ENCODE measurements around the gene RIPOR2. TPM values are rescaled to one million over a fixed set of nuclear protein-coding genes. Genes with fewer than 3 reads are reported as not detected.

RIPOR2 gene
- total and polyA plus RNA-seq, 2 of the 13 experiments (the other 11 are each of a cell fraction or from before 2014, with no cell fraction given): 0.02 to 0.05 TPM

DNA sequence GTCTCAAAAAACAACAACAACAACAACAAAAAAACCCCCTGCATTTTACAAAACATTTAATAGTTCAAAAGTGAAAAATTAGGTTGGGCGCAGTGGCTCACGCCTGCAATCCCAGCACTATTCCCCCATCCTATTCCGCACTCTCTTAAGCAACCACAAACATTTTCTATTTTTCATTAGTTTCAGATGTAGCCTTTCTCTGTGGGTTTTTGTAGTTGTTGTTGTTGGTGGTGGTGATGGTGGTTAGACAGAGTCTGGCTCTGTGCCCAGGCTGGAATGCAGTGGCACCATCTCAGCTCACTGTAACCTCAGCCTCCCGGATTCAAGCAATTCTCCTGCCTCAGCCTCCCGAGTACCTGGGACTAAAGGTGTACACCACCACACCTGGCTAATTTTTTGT is 167.4 kb downstream of the RIPOR2 start:
- Histone ChIP-seq H3K4me2 (ENCODE audit: low read depth, low read length) (no peak overlapping the region), H3K9me3 (ENCODE audit: low read length) (no peaks in the 10 kb centered on the region), H4K20me1 (ENCODE audit: insufficient read depth, low read length) (no peaks in the 10 kb centered on the region), H3K79me2 (ENCODE audit: insufficient read depth, low read length) (no peaks in the 10 kb centered on the region), H3K36me3 (replicated peaks in 1 of 2; ENCODE audit: control insufficient read depth in 1 of 2, insufficient read depth in 2 of 2, low read length in 2 of 2) (no peaks in the 10 kb centered on the region), H2AFZ (ENCODE audit: low read length) (no peak overlapping the region), H3K27ac (ENCODE audit: extremely low read length, insufficient read depth, low read length) (no peak overlapping the region), H3K4me3 (replicated peaks in 1 of 3; ENCODE audit: insufficient read depth in 1 of 3, low read depth in 2 of 3, low read length in 3 of 3) (no peak overlapping the region), H3K27me3 (ENCODE audit: control insufficient read depth in 1 of 2, insufficient read depth in 2 of 2, low read length in 2 of 2) (no peaks in the 10 kb centered on the region), H3K9ac (ENCODE audit: insufficient read depth, low read depth, low read length) (no peak overlapping the region), H3K4me1 (ENCODE audit: insufficient read depth, low read length) (peaks cover 49% of the 10 kb centered on the region)
- 99% methylated on average over 5 of the region's 5 CpGs for WGBS (ENCODE audit: low lambda C conversion rate)
- no peak for DNase-seq (ENCODE audit: low spot score)
- FAIRE-seq: no peak
- ChIA-PET POLR2A (no interaction called here), CTCF (ENCODE audit: low intra/inter-chr PET ratio, low total read pairs) (no interaction called here)
- intact Hi-C loops (cut with micrococcal nuclease; ENCODE audit: unreplicated experiment): no loop called here
- no peak for ATAC-seq
- in situ Hi-C loops (cut with HindIII; ENCODE audit: extremely low pct_ligation_motif_present, low pct_unique_long_range_greater_than_20kb): loop anchor here (5.0 kb wide), 1 partner anchor 186 kb away; no protein-coding TSS in a partner anchor
- no TSS peak for BruUV-seq (replicated peaks)
- TF ChIP-seq, protein P1, sequence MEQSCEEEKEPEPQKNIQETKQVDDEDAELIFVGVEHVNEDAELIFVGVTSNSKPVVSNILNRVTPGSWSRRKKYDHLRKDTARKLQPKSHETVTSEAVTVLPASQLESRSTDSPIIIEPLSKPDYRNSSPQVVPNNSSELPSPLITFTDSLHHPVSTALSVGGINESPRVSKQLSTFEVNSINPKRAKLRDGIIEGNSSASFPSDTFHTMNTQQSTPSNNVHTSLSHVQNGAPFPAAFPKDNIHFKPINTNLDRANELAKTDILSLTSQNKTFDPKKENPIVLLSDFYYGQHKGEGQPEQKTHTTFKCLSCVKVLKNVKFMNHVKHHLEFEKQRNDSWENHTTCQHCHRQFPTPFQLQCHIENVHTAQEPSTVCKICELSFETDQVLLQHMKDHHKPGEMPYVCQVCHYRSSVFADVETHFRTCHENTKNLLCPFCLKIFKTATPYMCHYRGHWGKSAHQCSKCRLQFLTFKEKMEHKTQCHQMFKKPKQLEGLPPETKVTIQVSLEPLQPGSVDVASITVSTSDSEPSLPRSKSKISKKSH (CRISPR knock-in tag; IDR thresholded peaks at IDR 0.05; ENCODE audit: borderline replicate concordance): no peak
- no peak for TF ChIP-seq ZBTB3 (CRISPR knock-in tag; IDR thresholded peaks at IDR 0.05; ENCODE audit: borderline replicate concordance, low read depth)
- TF ChIP-seq ZNF788 (CRISPR knock-in tag; IDR thresholded peaks at IDR 0.05; ENCODE audit: borderline replicate concordance): no peak
- no peak for TF ChIP-seq ZNF615 (CRISPR knock-in tag; IDR thresholded peaks at IDR 0.05; ENCODE audit: borderline replicate concordance)
- no peak for TF ChIP-seq ZNF547 (CRISPR knock-in tag; IDR thresholded peaks at IDR 0.05)
- TF ChIP-seq JUNB (CRISPR knock-in tag; IDR thresholded peaks at IDR 0.05; ENCODE audit: borderline replicate concordance): no peak
- no peak for TF ChIP-seq ZNF766 (CRISPR knock-in tag; IDR thresholded peaks at IDR 0.05; ENCODE audit: borderline replicate concordance)
- TF ChIP-seq NR2F6 (IDR thresholded peaks at IDR 0.05): no peak
- no peak for TF ChIP-seq NR2F6 (CRISPR knock-in tag; IDR thresholded peaks at IDR 0.05)
- TF ChIP-seq HMG20A (CRISPR knock-in tag; IDR thresholded peaks at IDR 0.05; ENCODE audit: borderline replicate concordance): no peak
- TF ChIP-seq ZNF142 (CRISPR knock-in tag; IDR thresholded peaks at IDR 0.05): no peak
- no peak for TF ChIP-seq PAXIP1 (CRISPR knock-in tag; conservative IDR thresholded peaks at IDR 0.05)
- TF ChIP-seq ZNF44 (CRISPR knock-in tag; IDR thresholded peaks at IDR 0.05): no peak
- TF ChIP-seq KDM6A (CRISPR knock-in tag; IDR thresholded peaks at IDR 0.05; ENCODE audit: low read depth): no peak
- no peak for TF ChIP-seq NCOA1 (CRISPR knock-in tag; IDR thresholded peaks at IDR 0.05)
- no peak for TF ChIP-seq ZNF549 (CRISPR knock-in tag; IDR thresholded peaks at IDR 0.05)
